IPS-20b (cell line): ENCODE results near the gene DOK6.

Experiments
- H3K27ac ChIP-seq: one replicate; pipeline ENCODE4 v1.5.1; 2013; ENCODE audit warnings: low read length
- H3K27me3 ChIP-seq: 2 replicates; pipeline ENCODE4 v1.6.1; 2013; ENCODE audit warnings: mild to moderate bottlenecking, low read length, inconsistent platforms; ENCODE audit not compliant: insufficient read depth
- H3K36me3 ChIP-seq: 2 replicates; pipeline ENCODE4 v1.6.1; 2013; ENCODE audit warnings: low read depth, mild to moderate bottlenecking, inconsistent platforms, low read length, moderate library complexity; ENCODE audit not compliant: insufficient read depth
- H3K4me1 ChIP-seq: 2 replicates; pipeline ENCODE4 v1.6.1; 2013; ENCODE audit warnings: mild to moderate bottlenecking, control low read depth, inconsistent platforms, low read length, moderate library complexity; ENCODE audit not compliant: insufficient read depth
- H3K4me3 ChIP-seq: 2 replicates; pipeline ENCODE4 v1.5.1; 2013; ENCODE audit warnings: mild to moderate bottlenecking, low read length, inconsistent platforms
- H3K9ac ChIP-seq: 2 replicates; pipeline ENCODE4 v1.6.1; 2013; ENCODE audit warnings: low read depth, mild to moderate bottlenecking, inconsistent platforms, low read length, moderate library complexity
- H3K9me3 ChIP-seq: 2 replicates; pipeline ENCODE4 v1.6.1; 2013; ENCODE audit warnings: mild to moderate bottlenecking, low read depth, low read length, inconsistent platforms; ENCODE audit not compliant: insufficient read depth

The DOK6 gene

DNA sequence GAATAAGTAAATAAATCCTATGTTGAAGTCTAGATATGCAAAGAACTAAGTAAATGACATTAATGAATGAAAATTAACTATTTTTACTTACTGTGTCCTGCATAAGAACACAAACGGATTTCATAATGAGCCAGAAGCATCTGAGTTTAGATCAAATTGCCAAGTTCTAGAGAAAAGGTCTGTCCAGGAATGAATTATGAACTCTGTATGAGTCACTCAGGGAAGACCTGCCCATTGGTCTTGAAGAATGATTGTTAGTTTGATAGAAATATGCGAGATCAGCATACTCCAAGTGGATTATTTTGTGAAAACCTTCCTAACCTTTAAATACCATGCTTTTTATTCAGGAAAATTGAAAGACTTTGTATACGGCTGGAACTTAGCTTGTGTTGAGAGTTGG lies 189.5 kb downstream of the DOK6 start:
- Histone ChIP-seq H3K4me1 (no peaks in the 10 kb centered on the region), H3K36me3 (no peaks in the 10 kb centered on the region), H3K9me3 (no peaks in the 10 kb centered on the region), H3K27me3 (no peaks in the 10 kb centered on the region), H3K27ac (no peak overlapping the region), H3K4me3 (no peak overlapping the region), H3K9ac (no peak overlapping the region)

DNA sequence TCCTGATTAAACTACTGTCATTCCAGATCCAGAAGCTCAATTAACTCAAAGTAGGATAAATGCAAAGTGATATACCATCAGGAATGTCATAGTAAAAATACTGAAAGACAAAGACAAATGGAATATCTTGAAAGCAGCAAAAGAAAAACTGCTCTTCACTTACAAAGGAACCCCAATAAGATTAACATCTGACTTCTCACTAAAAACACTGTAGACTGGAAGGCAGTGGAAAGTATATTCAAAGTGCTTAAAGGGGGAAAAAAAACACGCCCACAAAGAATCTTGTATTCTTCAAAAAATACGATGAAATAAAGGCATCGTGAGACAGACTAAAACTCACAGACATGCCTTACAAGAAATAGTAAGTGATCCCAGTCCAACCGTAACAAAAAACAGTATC lies 195.7 kb downstream of the DOK6 start:
- Histone ChIP-seq H3K9me3 (peaks cover 6% of the 10 kb centered on the region; the same call in 1 of the 2 replicates), H3K27ac (no peak overlapping the region), H3K4me3 (no peak overlapping the region), H3K27me3 (no peaks in the 10 kb centered on the region), H3K9ac (no peak overlapping the region), H3K36me3 (no peaks in the 10 kb centered on the region), H3K4me1 (no peaks in the 10 kb centered on the region)

DNA sequence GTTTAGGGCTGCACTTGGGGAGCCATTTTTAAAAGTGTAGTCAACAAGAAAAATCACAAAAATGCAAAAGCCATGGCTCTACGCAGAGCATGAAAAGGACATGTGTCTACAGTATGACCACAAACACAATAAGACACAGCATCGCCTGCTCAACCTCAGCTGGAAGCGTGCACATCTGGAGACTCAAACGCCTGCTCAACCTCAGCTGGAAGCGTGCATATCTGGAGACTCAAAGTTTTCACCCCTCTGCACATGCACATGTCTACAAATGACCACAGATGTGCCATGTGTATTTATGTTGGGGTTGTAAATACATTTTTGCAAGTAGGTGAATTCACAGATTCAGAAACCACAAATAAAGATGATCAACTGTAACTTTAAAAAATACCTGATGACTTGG lies 196.9 kb downstream of the DOK6 start:
- Histone ChIP-seq H3K4me1 (no peaks in the 10 kb centered on the region), H3K36me3 (no peaks in the 10 kb centered on the region), H3K9ac (no peak overlapping the region), H3K4me3 (no peak overlapping the region), H3K27ac (no peak overlapping the region), H3K27me3 (no peaks in the 10 kb centered on the region), H3K9me3 (peaks cover 6% of the 10 kb centered on the region; the same call in 1 of the 2 replicates)

DNA sequence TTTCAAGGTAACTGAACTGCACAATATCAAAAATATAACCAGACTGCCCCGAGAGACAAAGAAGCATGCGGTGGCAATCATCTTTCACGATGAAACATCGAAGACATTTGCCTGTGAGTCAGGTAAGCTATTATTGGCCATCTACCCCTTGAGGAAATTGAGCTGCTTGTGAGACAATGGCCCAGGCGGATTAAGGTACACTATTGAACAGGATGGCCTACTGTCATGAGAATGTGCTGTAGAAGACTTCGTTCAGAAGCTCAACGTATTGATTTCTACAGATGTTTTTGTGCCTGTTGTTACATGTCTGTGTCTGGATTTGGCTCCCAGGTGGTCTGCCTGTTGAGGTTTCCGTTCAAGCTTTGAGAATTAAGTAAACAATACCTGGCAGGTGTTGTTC lies 198.7 kb downstream of the DOK6 start:
- H3K4me1 ChIP-seq: no peaks in the 10 kb centered on the region
- H3K4me3 ChIP-seq: no peak overlapping the region
- no peak overlapping the region for H3K9ac ChIP-seq
- H3K27ac ChIP-seq: no peak overlapping the region
- H3K9me3 ChIP-seq: peaks cover 6% of the 10 kb centered on the region; the same call in 1 of the 2 replicates
- no peaks in the 10 kb centered on the region for H3K36me3 ChIP-seq
- H3K27me3 ChIP-seq: no peaks in the 10 kb centered on the region

DNA sequence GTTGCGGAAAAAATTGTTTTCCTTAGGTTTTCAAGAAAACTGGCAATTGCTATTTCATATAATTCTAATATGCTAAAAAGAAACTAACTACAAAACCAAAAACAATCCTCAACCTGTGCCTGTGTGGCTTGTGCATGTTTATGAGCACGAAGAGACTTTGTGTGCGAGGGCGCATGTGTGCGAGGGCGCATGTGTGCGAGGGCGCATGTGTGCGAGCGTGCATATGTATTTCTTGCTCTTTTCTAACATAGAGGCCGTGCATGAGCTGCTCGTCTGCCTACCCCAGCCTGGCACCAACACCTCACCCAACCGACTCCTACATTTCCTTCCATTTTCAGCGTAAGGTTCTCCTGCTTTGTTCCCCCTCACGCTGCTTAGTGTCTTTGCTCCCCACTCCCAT lies 211.6 kb downstream of the DOK6 start:
- H3K9ac ChIP-seq: no peak overlapping the region
- no peak overlapping the region for H3K27ac ChIP-seq
- H3K9me3 ChIP-seq: no peaks in the 10 kb centered on the region
- no peaks in the 10 kb centered on the region for H3K27me3 ChIP-seq
- no peaks in the 10 kb centered on the region for H3K4me1 ChIP-seq
- H3K36me3 ChIP-seq: no peaks in the 10 kb centered on the region
- no peak overlapping the region for H3K4me3 ChIP-seq

DNA sequence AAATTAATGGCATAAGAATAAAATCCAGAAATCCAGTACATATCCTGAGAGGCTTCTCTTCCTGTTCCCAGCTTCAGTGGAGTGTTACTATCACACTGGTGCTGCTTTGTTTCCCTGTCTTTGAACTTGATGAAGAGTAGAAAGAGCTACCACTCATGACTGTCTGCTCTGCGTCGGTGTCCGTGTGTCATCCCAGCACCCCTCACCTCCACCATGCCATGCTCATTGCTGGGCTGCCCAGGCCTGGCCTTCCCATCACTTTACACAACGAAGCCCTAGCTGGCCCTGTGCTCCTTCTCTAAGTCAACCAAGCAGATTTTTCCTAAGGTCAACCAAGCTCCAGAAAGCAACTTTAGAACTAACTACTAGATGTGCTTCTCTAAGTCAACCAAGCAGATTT lies 215.4 kb downstream of the DOK6 start:
- H3K27ac ChIP-seq: no peak overlapping the region
- H3K27me3 ChIP-seq: no peaks in the 10 kb centered on the region
- no peak overlapping the region for H3K4me3 ChIP-seq
- H3K4me1 ChIP-seq: no peaks in the 10 kb centered on the region
- H3K9me3 ChIP-seq: no peaks in the 10 kb centered on the region
- no peaks in the 10 kb centered on the region for H3K36me3 ChIP-seq
- H3K9ac ChIP-seq: no peak overlapping the region

DNA sequence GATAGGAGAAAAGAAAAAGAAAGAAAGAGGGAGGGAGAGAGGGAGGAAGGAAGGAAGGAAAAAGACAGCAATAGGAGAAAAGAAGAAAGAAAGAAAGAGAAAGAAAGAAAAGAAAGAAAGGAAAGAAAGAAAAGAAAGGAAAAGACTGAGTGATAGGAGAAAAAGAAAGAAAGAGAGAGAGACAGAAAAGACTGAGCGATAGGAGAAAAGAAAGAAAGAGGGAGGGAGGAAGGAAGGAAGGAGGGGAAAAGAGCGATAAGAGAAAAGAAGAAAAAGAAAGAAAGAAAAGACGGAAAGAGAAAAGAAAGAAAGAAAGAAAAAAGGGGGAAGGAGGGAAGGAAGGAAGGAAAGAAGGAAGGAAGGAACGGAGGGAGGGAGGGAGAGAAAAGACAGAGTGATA lies 216.7 kb downstream of the DOK6 start:
- H3K36me3 ChIP-seq: no peaks in the 10 kb centered on the region
- H3K27me3 ChIP-seq: no peaks in the 10 kb centered on the region
- no peaks in the 10 kb centered on the region for H3K9me3 ChIP-seq
- no peaks in the 10 kb centered on the region for H3K4me1 ChIP-seq
- no peak overlapping the region for H3K27ac ChIP-seq
- H3K9ac ChIP-seq: no peak overlapping the region
- no peak overlapping the region for H3K4me3 ChIP-seq

DNA sequence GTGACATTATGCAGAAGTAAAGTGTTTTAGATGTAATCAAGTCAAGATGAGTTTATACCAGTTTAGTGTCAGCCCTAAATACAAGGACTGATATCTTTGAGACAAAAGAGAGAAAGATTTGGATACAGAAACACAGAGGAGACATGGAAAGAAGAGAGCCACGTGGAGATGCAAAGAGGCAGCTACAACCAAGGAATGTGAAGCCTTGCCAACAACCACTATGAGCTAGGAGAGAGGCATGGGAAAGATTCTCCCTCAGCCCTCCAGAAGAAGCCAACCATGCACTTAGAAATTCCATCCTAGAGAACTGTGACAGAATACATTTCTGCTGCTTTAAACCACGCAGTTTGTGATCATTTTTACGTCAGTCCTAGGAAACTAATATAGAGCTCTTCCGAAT lies 217.2 kb downstream of the DOK6 start:
- Histone ChIP-seq H3K9me3 (no peaks in the 10 kb centered on the region), H3K36me3 (no peaks in the 10 kb centered on the region), H3K9ac (no peak overlapping the region), H3K4me3 (no peak overlapping the region), H3K27ac (no peak overlapping the region), H3K27me3 (no peaks in the 10 kb centered on the region), H3K4me1 (no peaks in the 10 kb centered on the region)

DNA sequence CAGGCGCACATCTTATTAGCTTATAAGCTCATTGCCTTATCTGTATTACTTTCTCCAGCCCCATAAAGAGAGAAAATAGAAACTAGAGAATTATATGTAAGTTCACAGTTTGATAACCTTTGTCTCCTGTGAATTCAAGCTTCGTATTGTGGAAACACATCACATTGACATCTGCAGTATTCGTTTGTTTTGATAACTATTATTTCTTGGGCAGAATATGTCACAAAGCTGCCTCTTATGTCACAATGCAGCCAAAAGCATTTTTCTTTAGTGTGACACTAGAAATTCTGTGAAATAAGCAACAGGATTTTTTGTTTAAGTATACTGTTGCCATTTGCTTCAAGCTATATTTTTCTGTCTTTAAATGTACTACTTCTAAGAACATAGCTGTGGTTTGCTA lies 221.5 kb downstream of the DOK6 start:
- Histone ChIP-seq H3K27me3 (no peaks in the 10 kb centered on the region), H3K4me1 (no peaks in the 10 kb centered on the region), H3K27ac (no peak overlapping the region), H3K36me3 (no peaks in the 10 kb centered on the region), H3K4me3 (no peak overlapping the region), H3K9me3 (no peaks in the 10 kb centered on the region), H3K9ac (no peak overlapping the region)

DNA sequence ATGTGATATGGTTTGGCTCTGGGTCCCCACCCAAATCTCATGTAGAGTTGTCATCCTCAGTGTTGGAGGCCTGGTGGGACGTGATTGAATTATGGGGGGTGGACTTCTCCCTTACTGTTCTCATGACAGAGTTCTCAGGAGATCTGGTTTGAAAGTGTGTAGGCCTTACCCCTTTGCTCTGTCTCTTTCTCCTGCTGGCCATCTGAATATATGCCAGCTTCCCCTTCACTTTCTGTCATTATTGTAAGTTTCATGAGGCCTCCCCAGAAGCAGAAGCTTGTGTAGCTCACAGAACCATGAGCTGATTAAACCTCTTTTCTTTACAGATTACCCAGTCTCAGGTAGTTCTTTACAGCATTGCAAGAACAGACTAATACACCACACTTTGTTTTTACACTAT lies 222.3 kb downstream of the DOK6 start:
- Histone ChIP-seq H3K4me3 (no peak overlapping the region), H3K9ac (no peak overlapping the region), H3K27me3 (no peaks in the 10 kb centered on the region), H3K9me3 (no peaks in the 10 kb centered on the region), H3K36me3 (no peaks in the 10 kb centered on the region), H3K27ac (no peak overlapping the region), H3K4me1 (no peaks in the 10 kb centered on the region)

DNA sequence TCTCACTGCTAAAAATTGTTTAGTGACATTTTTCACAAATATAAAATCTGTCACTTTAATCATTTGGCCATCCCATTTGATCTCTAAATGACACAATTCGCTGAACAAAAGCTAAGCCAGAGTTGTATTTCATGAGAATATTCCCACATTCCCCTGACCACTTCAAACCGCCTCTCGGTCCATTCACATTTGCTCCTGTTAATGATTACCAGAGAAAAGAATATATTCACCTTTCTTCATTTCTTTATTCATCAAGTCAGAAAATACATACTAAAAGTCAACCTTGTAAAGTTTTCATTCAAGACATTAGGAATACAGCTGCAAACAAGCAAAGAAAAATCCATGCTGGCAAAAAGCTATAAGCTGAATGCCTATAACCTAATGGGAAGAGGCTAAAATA lies 225.5 kb downstream of the DOK6 start:
- H3K36me3 ChIP-seq: no peaks in the 10 kb centered on the region
- H3K9ac ChIP-seq: no peak overlapping the region
- H3K4me1 ChIP-seq: no peaks in the 10 kb centered on the region
- no peaks in the 10 kb centered on the region for H3K9me3 ChIP-seq
- H3K27me3 ChIP-seq: no peaks in the 10 kb centered on the region
- H3K27ac ChIP-seq: no peak overlapping the region
- H3K4me3 ChIP-seq: no peak overlapping the region

DNA sequence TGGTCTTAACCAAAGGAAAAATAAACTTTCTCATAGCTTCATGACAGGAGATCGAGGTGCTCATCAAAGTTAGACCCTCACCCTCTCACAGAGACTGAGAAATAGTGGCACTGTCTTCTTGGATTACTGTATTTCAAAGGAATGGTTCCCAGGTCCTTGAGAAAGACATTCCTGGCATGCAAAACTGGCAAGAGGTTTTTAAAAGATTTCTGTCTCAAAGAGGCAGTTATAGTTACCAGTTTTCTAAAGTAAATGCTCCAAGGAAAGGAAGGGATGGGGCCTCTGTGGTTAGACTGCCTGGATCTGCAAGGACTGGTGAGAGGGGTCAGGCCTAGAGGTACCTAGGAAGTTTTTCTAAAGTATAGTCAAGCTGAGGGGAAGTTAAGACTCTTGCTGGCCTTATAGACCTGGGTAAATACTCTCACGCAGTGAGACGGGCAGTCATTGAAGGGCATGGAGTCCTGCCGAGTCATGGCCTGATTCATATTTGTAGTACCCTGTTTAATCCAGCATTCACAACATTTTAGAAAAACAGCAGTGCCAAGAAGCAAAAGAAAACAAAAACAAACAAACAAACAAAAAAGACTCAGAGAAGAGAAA lies 226.1 kb downstream of the DOK6 start:
- Histone ChIP-seq H3K4me1 (no peaks in the 10 kb centered on the region), H3K9ac (no peak overlapping the region), H3K9me3 (no peaks in the 10 kb centered on the region), H3K27ac (no peak overlapping the region), H3K36me3 (no peaks in the 10 kb centered on the region), H3K4me3 (no peak overlapping the region), H3K27me3 (no peaks in the 10 kb centered on the region)
